OCI-LY7 (cell line): Measurements from ENCODE around the gene KLHL24.

Experiments
- EZH2phosphoT487 ChIP-seq: fragments of 200-600 bp; sonication (generic); IDR thresholded peaks from 2 replicates; pipeline ENCODE4 v1.6.1; 2018; ENCODE audit warnings: low read depth, borderline replicate concordance, mild to moderate bottlenecking, mixed run types, antibody characterized with exemption, low read length, moderate library complexity, mixed read lengths
- TF ChIP-seq, protein P1 (sequence below): fragments of 200-600 bp; sonication (generic); conservative IDR thresholded peaks from 2 replicates; pipeline ENCODE4 v1.5.1; 2014; ENCODE audit warnings: mild to moderate bottlenecking, antibody characterized with exemption, low read length, moderate library complexity, mixed read lengths

DNA sequence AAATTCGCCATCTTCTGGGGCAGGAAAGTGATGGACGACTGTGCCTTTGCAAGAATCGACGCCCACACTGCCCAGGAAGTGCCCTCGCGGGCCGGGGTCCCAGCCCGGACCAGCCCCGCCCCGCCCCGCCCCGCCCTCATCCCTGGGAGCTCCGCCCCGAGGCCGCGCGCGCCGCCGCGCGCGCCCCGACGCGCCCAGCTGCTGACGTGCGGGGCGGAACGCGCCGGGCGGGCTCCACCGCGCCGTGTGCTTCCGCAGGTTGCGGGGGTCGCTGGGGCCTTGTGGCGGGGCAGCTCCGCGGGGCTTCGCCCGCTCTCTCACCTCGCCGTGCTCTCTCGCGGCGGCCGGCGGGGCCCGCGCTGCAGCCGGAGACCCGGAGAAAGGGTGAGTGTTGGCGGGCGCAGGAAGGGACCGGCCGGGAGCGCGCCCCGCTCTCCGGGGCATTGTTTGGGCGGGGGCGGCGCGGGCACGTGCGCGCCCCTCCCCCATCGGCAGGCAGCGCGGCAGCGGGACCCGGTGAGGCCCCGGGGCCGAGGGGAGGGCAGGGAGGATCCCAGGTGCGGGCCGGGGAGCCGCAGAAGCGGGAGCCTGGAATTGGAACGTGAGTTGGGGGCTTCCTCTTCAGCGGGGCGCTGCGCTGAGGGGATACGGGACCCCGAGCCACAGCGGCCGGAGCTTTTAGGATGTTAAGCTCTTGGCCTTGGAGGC, 62.3 kb downstream of the KLHL24 start, which contains the start of gene YEATS2:
- TF ChIP-seq, protein P1, sequence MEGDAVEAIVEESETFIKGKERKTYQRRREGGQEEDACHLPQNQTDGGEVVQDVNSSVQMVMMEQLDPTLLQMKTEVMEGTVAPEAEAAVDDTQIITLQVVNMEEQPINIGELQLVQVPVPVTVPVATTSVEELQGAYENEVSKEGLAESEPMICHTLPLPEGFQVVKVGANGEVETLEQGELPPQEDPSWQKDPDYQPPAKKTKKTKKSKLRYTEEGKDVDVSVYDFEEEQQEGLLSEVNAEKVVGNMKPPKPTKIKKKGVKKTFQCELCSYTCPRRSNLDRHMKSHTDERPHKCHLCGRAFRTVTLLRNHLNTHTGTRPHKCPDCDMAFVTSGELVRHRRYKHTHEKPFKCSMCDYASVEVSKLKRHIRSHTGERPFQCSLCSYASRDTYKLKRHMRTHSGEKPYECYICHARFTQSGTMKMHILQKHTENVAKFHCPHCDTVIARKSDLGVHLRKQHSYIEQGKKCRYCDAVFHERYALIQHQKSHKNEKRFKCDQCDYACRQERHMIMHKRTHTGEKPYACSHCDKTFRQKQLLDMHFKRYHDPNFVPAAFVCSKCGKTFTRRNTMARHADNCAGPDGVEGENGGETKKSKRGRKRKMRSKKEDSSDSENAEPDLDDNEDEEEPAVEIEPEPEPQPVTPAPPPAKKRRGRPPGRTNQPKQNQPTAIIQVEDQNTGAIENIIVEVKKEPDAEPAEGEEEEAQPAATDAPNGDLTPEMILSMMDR = no peak
- no peak for TF ChIP-seq EZH2phosphoT487
